Subcutaneous abdominal adipose tissue (tissue), 5 donors: Measurements from ENCODE around the gene FNDC11.

Experiments
- H3K27ac ChIP-seq: one replicate; pipeline ENCODE4 v1.7.0; 2013; ENCODE audit warnings: low read depth, mild to moderate bottlenecking, inconsistent platforms, low read length, moderate library complexity
- H3K27me3 ChIP-seq, 5 donors: one replicate each; pipeline ENCODE4 v1.7.0; 2013; ENCODE audit warnings: low read length in 5 of 5, inconsistent platforms in 1 of 5; ENCODE audit not compliant: control insufficient read depth in 5 of 5, insufficient read depth in 4 of 5
- H3K36me3 ChIP-seq, 5 donors: one replicate each; pipeline ENCODE4 v1.7.0; 2013; ENCODE audit warnings: low read length in 5 of 5; ENCODE audit not compliant: control insufficient read depth in 5 of 5, insufficient read depth in 5 of 5
- H3K4me1 ChIP-seq, 5 donors: one replicate each; pipeline ENCODE4 v1.7.0; 2013; ENCODE audit warnings: low read length in 5 of 5, mild to moderate bottlenecking in 3 of 5, moderate library complexity in 1 of 5; ENCODE audit not compliant: control insufficient read depth in 5 of 5, insufficient read depth in 5 of 5
- H3K4me3 ChIP-seq, 5 donors: one replicate each; pipeline ENCODE4 v1.7.0; 2013; ENCODE audit warnings: low read length in 5 of 5, low read depth in 1 of 5
- H3K9ac ChIP-seq, 5 donors: one replicate each; pipeline ENCODE4 v1.7.0; 2013; ENCODE audit warnings: low read length in 5 of 5, mild to moderate bottlenecking in 4 of 5, moderate library complexity in 3 of 5
- H3K9me3 ChIP-seq, 5 donors: one replicate each; pipeline ENCODE4 v1.7.0; 2013; ENCODE audit warnings: low read length in 5 of 5; ENCODE audit not compliant: control insufficient read depth in 5 of 5
- donor health status: healthy.
- donor health status: healthy.
- donor health status: healthy.
- donor health status: healthy.
- donor health status: healthy.

FNDC11 gene

DNA sequence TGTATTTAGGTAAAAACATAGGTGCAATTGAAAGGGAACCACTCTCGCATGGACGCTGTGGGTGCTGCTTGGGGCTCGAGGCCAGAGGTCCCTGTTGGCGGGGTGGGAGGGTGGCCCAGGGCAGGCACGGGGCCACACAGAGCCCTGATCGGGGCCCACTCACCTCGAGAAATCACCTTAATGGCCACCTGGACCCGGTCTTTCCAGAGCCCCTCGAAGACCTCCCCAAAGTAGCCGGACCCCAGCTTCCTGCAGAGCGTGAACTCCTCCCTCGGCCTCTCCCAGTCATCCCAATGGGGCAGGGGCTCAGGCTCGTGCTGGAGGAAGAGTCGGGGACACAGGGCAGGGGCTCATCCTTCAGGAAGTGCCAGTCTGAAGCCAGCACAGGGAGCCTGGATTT, 20.6 kb upstream of the FNDC11 start:
- H3K4me1 ChIP-seq = peaks cover 0 to 24% (median 20%) of the 10 kb centered on the region in 5 donors
- no peak overlapping the region for H3K9ac ChIP-seq
- H3K36me3 ChIP-seq = no peaks in the 10 kb centered on the region
- no peaks in the 10 kb centered on the region for H3K9me3 ChIP-seq
- no peak overlapping the region for H3K4me3 ChIP-seq
- no peak overlapping the region for H3K27ac ChIP-seq
- peaks cover 39 to 57% (median 53%) of the 10 kb centered on the region in 5 donors for H3K27me3 ChIP-seq

DNA sequence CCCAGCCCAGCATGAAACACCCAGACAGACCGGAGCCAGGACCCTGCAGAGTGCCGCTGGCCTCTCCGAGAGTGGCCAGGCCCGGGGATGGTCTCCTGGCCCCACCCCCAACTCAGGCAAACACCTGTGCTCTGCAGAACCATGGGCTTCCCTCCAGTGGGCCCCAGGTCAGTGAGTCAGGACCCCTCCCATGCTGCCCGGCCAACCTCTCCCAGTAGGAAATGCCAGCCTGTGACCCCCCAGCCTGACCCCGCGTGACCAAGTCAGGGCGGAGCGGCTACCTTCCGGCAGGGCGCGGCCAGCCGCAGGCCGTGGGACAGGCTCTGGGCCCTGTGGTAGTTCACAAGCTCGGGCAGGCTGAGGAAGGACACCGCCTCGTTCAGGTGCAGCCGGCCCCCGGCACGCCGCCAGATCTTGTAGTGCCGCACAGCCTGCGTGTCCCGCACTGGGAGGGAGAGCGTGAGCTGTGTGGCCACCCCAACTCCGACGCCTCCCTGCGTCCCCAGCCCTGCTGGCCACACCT, 20.0 kb upstream of the FNDC11 start:
- H3K27ac ChIP-seq = no peak overlapping the region
- peaks cover 38 to 57% (median 53%) of the 10 kb centered on the region in 5 donors for H3K27me3 ChIP-seq
- no peak overlapping the region for H3K9ac ChIP-seq

DNA sequence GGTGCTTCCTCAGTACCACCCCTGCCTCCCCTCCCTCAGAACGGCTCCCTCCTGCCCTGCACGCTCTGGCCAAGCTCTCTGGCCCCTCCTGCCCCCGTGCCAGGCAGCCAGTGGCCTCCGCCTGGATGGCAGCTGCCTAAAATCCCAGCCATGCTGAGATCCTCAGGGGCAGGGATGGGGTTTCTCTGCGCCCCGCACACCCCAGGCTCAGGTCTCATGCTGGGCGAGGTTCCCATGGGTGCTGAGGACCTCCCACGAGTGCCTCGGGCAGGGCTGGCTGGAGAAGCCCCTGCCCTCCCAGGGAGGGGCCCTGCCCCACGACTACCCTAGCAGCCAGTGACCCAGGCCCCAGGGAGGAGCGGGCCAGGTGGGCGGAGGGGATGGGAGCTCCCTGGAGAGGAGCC, 19.5 kb upstream of the FNDC11 start:
- no peak overlapping the region for H3K4me3 ChIP-seq
- no peaks in the 10 kb centered on the region for H3K9me3 ChIP-seq
- no peak overlapping the region for H3K9ac ChIP-seq
- peaks cover 0 to 24% (median 20%) of the 10 kb centered on the region in 5 donors for H3K4me1 ChIP-seq
- peaks cover 37 to 56% (median 49%) of the 10 kb centered on the region in 5 donors for H3K27me3 ChIP-seq
- no peak overlapping the region for H3K27ac ChIP-seq
- H3K36me3 ChIP-seq = no peaks in the 10 kb centered on the region

More for the DNA sequence above, 20.0 kb upstream of the FNDC11 start:
- peaks cover 0 to 24% (median 20%) of the 10 kb centered on the region in 5 donors for H3K4me1 ChIP-seq
- H3K36me3 ChIP-seq = no peaks in the 10 kb centered on the region
- H3K4me3 ChIP-seq = no peak overlapping the region
- H3K9me3 ChIP-seq = no peaks in the 10 kb centered on the region

DNA sequence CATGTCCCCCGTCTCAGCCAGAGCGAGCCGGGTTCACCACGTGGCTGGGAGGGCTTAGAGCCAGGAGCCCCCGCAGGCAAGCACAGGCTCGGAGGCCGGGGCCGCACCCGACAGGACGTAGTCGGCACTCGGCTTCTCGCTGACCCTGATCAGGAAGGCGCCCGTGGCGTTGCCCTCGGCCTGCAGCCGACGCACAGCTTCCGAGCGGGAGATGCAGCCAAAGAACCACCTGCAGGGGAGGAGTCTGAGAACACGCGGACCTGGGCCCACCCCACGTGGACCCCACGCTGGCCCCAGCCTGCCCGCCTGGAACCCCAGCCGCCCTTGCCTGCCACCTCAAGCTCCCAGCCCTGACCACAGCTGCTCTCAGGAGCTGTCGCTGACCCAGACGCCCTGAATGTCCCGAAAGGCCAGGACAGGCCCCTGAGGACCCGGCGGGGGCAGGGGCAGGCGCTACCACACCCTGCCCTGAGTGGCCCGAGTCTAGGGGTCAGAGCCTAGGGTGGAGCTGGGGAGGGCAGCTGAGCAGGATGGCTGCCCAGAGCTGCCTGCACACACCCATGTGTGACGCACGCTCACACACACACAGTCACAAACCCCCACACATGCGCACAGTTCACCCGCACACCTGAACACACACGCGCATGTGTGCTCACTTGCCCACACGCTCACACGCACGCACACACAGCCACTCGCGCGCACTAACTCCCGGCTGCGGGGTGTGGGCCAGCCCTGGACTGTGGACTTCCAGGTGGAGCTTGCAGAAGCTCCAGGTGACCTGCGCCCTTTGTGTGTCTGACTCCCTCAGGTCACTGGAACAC, 18.9 kb upstream of the FNDC11 start:
- peaks cover 0 to 24% (median 20%) of the 10 kb centered on the region in 5 donors for H3K4me1 ChIP-seq
- H3K4me3 ChIP-seq = no peak overlapping the region
- H3K9ac ChIP-seq = no peak overlapping the region
- H3K36me3 ChIP-seq = no peaks in the 10 kb centered on the region
- H3K27ac ChIP-seq = no peak overlapping the region
- no peaks in the 10 kb centered on the region for H3K9me3 ChIP-seq
- peaks cover 33 to 58% (median 46%) of the 10 kb centered on the region in 5 donors for H3K27me3 ChIP-seq

- peak overlapping the region in 1 of 5 donors; percentile 31 for H3K9ac ChIP-seq
- H3K27me3 ChIP-seq = peaks cover 26 to 51% (median 40%) of the 10 kb centered on the region in 5 donors
- H3K9me3 ChIP-seq = no peaks in the 10 kb centered on the region
- no peak overlapping the region for H3K27ac ChIP-seq
- H3K4me3 ChIP-seq = no peak overlapping the region
- H3K4me1 ChIP-seq = peaks cover 0 to 24% (median 20%) of the 10 kb centered on the region in 5 donors
- no peaks in the 10 kb centered on the region for H3K36me3 ChIP-seq
These were observed 17.6 kb upstream of the FNDC11 start for GRCh38 chr20:63536241-63536977.

- Histone ChIP-seq H3K9me3 (no peaks in the 10 kb centered on the region), H3K27ac (no peak within 1 kb of the TSS), H3K36me3 (no peaks in the 10 kb centered on the region), H3K4me1 (peaks cover 0 to 24% (median 20%) of the 10 kb centered on the region in 5 donors), H3K4me3 (peak within 1 kb of the TSS in 3 of 5 donors; percentile 45 to 49 (median 45)), H3K27me3 (peaks cover 26 to 46% (median 37%) of the 10 kb centered on the region in 5 donors), H3K9ac (peak within 1 kb of the TSS in 4 of 5 donors; percentile 5 to 53 (median 43))
These were observed 16.9 kb upstream of the FNDC11 start, which contains the start of gene PTK6 for GRCh38 chr20:63536997-63537524. TSS of gene PTK6 (minus strand) at chr20:63537376. CDS start at chr20:63537314, 62 bp downstream.

DNA sequence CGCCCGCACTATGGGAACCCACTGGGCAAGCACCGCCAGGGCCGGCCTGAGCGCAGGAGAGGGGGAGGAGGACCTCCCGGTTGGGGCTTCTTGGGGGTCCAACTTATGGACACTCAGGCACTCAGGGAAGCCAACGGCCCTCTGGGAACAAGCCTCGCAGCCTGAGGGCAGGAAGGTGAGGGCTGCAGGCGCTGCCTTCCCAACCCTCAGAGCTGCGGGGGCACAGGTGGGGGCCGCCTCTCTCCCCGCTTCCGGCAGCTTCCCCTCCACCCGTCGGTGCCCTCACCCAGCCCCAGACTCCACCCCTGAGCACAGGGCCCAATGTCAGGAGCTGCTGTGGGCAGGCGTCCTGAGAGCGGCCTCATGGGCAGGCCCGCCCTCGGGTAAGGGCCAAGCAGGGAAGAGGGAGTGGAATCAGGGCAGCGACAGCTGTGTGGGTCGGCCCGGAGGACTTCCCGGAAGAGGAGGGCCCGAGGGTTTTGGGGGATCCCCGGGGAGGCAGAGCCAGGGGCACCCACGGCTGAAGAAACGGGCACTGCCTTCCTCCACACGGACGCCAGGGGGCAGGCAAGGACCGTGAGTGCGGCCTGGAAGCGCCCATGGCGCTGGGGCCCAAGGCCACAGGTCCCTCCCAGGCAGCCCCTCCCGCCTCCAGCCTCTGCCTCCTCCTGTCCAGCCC, 16.3 kb upstream of the FNDC11 start:
- Histone ChIP-seq H3K9ac (peak overlapping the region in 4 of 5 donors; percentile 5 to 53 (median 43)), H3K27ac (no peak overlapping the region), H3K4me1 (peaks cover 0 to 24% (median 20%) of the 10 kb centered on the region in 5 donors), H3K4me3 (peak overlapping the region in 3 of 5 donors; percentile 45 to 49 (median 45)), H3K27me3 (peaks cover 26 to 40% (median 31%) of the 10 kb centered on the region in 5 donors), H3K9me3 (no peaks in the 10 kb centered on the region), H3K36me3 (no peaks in the 10 kb centered on the region)

- peaks cover 0 to 24% (median 20%) of the 10 kb centered on the region in 5 donors for H3K4me1 ChIP-seq
- peaks cover 26 to 37% (median 28%) of the 10 kb centered on the region in 5 donors for H3K27me3 ChIP-seq
- peak overlapping the region in 1 of 5 donors; percentile 37 for H3K9ac ChIP-seq
- peak overlapping the region in 3 of 5 donors; percentile 34 to 49 (median 45) for H3K4me3 ChIP-seq
- no peak overlapping the region for H3K27ac ChIP-seq
- no peaks in the 10 kb centered on the region for H3K9me3 ChIP-seq
- H3K36me3 ChIP-seq = no peaks in the 10 kb centered on the region
These were observed 15.5 kb upstream of the FNDC11 start for GRCh38 chr20:63538204-63539091.
